SH-SY5Y (cell line): ENCODE results near the gene FAM174C.

Experiments used
- GATA2 ChIP-seq: IDR thresholded peaks from 2 replicates; pipeline ENCODE4 v1.6.1; 2011; ENCODE audit warnings: mild to moderate bottlenecking, low read depth, low read length
- GATA3 ChIP-seq: IDR thresholded peaks from 2 replicates; pipeline ENCODE4 v1.6.1; 2011; ENCODE audit warnings: low read depth, mild to moderate bottlenecking, low read length, moderate library complexity

- TF ChIP-seq GATA2: no peak
- no peak for TF ChIP-seq GATA3
Measured at GRCh38 chr19:1272423-1273262, 2.7 kb upstream of the FAM174C start.
